Middle frontal gyrus (tissue), 1 donor: ENCODE data around the gene DMWD.
A peak's percentile ranks its signal among the peaks of the same experiment; 100 is the strongest.

ENCODE experiments used
- DNase-seq: peaks from one replicate; pipeline ENCODE4 v3.0.0-alpha.2; 2015; ENCODE audit warnings: low spot score; ENCODE audit errors: extremely low spot score

Gene DMWD

GRCh38 chr19:45792470-45793177, at the start of gene DMWD:
TSS of gene DMWD (minus strand) at chr19:45792845. CDS start at chr19:45792756, 89 bp downstream.
- peak; percentile 98 for DNase-seq

GRCh38 chr19:45842198-45842597, 49.6 kb upstream of the DMWD start:
- no peak for DNase-seq

GRCh38 chr19:45834970-45835369, 42.3 kb upstream of the DMWD start:
- DNase-seq, result no peak

GRCh38 chr19:45828945-45829344, 36.3 kb upstream of the DMWD start:
- DNase-seq, result no peak

GRCh38 chr19:45828523-45828922, 35.9 kb upstream of the DMWD start:
- DNase-seq, result no peak

- DNase-seq, result no peak
Measured at GRCh38 chr19:45827459-45828093, 34.9 kb upstream of the DMWD start.

GRCh38 chr19:45826934-45827333, 34.3 kb upstream of the DMWD start:
- no peak for DNase-seq

GRCh38 chr19:45825917-45826893, 33.6 kb upstream of the DMWD start:
- DNase-seq, result no peak

GRCh38 chr19:45825263-45825605, 32.6 kb upstream of the DMWD start:
- DNase-seq, result no peak

GRCh38 chr19:45824531-45825262, 32.1 kb upstream of the DMWD start:
- DNase-seq, result no peak

GRCh38 chr19:45824041-45824471, 31.4 kb upstream of the DMWD start:
- peak; percentile 11 for DNase-seq

- DNase-seq, result no peak
Measured at GRCh38 chr19:45823182-45823581, 30.5 kb upstream of the DMWD start.

GRCh38 chr19:45822716-45823115, 30.1 kb upstream of the DMWD start:
- DNase-seq, result no peak

GRCh38 chr19:45821570-45821969, 28.9 kb upstream of the DMWD start:
- no peak for DNase-seq

GRCh38 chr19:45821103-45821521, 28.5 kb upstream of the DMWD start:
- no peak for DNase-seq

- no peak for DNase-seq
Measured at GRCh38 chr19:45820413-45821102, 27.9 kb upstream of the DMWD start.

- DNase-seq, result no peak
Measured at GRCh38 chr19:45819769-45820168, 27.1 kb upstream of the DMWD start.

- no peak for DNase-seq
Measured at GRCh38 chr19:45817725-45818301, 25.2 kb upstream of the DMWD start.

GRCh38 chr19:45817010-45817724, 24.5 kb upstream of the DMWD start:
- peak; percentile 53 for DNase-seq
